Stimulated activated CD8-positive, alpha-beta memory T cell treated with anti-CD3 and anti-CD28 coated beads, Interleukin-4, amount 100 ng/mL, for 48 hours (primary cell): ENCODE results near the gene LENEP.

Source experiments
- DNase-seq: peaks from one replicate; pipeline ENCODE4 v3.0.0-alpha.2; 2020

The LENEP gene

GRCh38 chr1:154960446-154961136 is 32.8 kb upstream of the LENEP start:
- DNase-seq = no peak

- peak; percentile 88 for DNase-seq
Measured at GRCh38 chr1:154961207-154962155, 31.9 kb upstream of the LENEP start, which contains the start of gene PYGO2. PYGO2 (minus strand) TSS chr1:154961782; CDS start chr1:154961576, 206 bp downstream.

- DNase-seq = peak; percentile 48
Measured at GRCh38 chr1:154962156-154962749, 31.1 kb upstream of the LENEP start.

- DNase-seq = no peak
Measured at GRCh38 chr1:154962795-154963330, 30.5 kb upstream of the LENEP start.

GRCh38 chr1:154963643-154964042 is 29.7 kb upstream of the LENEP start:
- no peak for DNase-seq

GRCh38 chr1:154964359-154964758 is 29.0 kb upstream of the LENEP start:
- DNase-seq = no peak

GRCh38 chr1:154966111-154966510 is 27.3 kb upstream of the LENEP start:
- no peak for DNase-seq

- no peak for DNase-seq
Measured at GRCh38 chr1:154967331-154967950, 25.9 kb upstream of the LENEP start.

GRCh38 chr1:154968731-154969130 is 24.7 kb upstream of the LENEP start:
- no peak for DNase-seq

- DNase-seq = no peak
Measured at GRCh38 chr1:154969246-154969645, 24.1 kb upstream of the LENEP start.

- DNase-seq = no peak
Measured at GRCh38 chr1:154969860-154970452, 23.4 kb upstream of the LENEP start.

GRCh38 chr1:154970631-154971340 is 22.6 kb upstream of the LENEP start, which contains the start of gene SHC1:
SHC1 (minus strand) TSS chr1:154970747; CDS start chr1:154970526, 221 bp downstream.
- DNase-seq = peak; percentile 70

- DNase-seq = no peak
Measured at GRCh38 chr1:154971341-154971998, 21.9 kb upstream of the LENEP start.

GRCh38 chr1:154972213-154972516 is 21.2 kb upstream of the LENEP start:
- DNase-seq = no peak

GRCh38 chr1:154972517-154973343 is 20.7 kb upstream of the LENEP start:
- no peak for DNase-seq

- DNase-seq = peak; percentile 98
Measured at GRCh38 chr1:154973344-154974101, 19.9 kb upstream of the LENEP start.

- DNase-seq = peak; percentile 95
Measured at GRCh38 chr1:154974102-154974807, 19.1 kb upstream of the LENEP start, which contains the start of gene CKS1B. CKS1B (plus strand) TSS chr1:154974681; CDS start chr1:154974746, 65 bp downstream.

- peak; percentile 94 for DNase-seq
Measured at GRCh38 chr1:154974808-154975408, 18.5 kb upstream of the LENEP start.
